ENCODE results near the gene LRRK1. TPM values are rescaled to one million over a fixed set of nuclear protein-coding genes. Genes with fewer than 3 reads are reported as not detected.

LRRK1 gene
- total and polyA plus RNA-seq, 8 donors: 2.3 to 73.3 (median 7.0) TPM

GRCh38 chr15:101053261-101053660 lies 134.1 kb downstream of the LRRK1 start:
- DNase-seq: peak in 1 of 2 donors; percentile 22
- Histone ChIP-seq H3K4me1 (no peaks in the 10 kb centered on the region), H3K36me3 (peaks cover 14 to 97% (median 89%) of the 10 kb centered on the region in 4 donors), H3K27ac (no peak overlapping the region), H3K9me3 (no peaks in the 10 kb centered on the region), H3K27me3 (no peaks in the 10 kb centered on the region), H3K4me3 (no peak overlapping the region)
- WGBS, 5 donors: 88 to 95% (median 93%) methylated on average over 23 to 34 of the region's 34 CpGs
- intact Hi-C loops (cut with DNase I; ENCODE audit: low total_unique reads): no loop called here
- TF ChIP-seq, protein P1, sequence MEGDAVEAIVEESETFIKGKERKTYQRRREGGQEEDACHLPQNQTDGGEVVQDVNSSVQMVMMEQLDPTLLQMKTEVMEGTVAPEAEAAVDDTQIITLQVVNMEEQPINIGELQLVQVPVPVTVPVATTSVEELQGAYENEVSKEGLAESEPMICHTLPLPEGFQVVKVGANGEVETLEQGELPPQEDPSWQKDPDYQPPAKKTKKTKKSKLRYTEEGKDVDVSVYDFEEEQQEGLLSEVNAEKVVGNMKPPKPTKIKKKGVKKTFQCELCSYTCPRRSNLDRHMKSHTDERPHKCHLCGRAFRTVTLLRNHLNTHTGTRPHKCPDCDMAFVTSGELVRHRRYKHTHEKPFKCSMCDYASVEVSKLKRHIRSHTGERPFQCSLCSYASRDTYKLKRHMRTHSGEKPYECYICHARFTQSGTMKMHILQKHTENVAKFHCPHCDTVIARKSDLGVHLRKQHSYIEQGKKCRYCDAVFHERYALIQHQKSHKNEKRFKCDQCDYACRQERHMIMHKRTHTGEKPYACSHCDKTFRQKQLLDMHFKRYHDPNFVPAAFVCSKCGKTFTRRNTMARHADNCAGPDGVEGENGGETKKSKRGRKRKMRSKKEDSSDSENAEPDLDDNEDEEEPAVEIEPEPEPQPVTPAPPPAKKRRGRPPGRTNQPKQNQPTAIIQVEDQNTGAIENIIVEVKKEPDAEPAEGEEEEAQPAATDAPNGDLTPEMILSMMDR (IDR thresholded peaks at IDR 0.05): no peak
- no peak for TF ChIP-seq POLR2AphosphoS5 (IDR thresholded peaks at IDR 0.05)
- no peak for TF ChIP-seq POLR2A (IDR thresholded peaks at IDR 0.05)
- TF ChIP-seq EP300 (IDR thresholded peaks at IDR 0.05): no peak

- Histone ChIP-seq H3K36me3 (peaks cover 17 to 97% (median 89%) of the 10 kb centered on the region in 4 donors), H3K4me1 (no peaks in the 10 kb centered on the region), H3K27me3 (no peaks in the 10 kb centered on the region), H3K4me3 (no peak overlapping the region), H3K9me3 (no peaks in the 10 kb centered on the region), H3K27ac (no peak overlapping the region)
- TF ChIP-seq POLR2AphosphoS5 (IDR thresholded peaks at IDR 0.05) (no peak), POLR2A (IDR thresholded peaks at IDR 0.05) (no peak), EP300 (IDR thresholded peaks at IDR 0.05) (no peak)
- TF ChIP-seq, protein P1 (IDR thresholded peaks at IDR 0.05): no peak
- intact Hi-C loops (cut with DNase I; ENCODE audit: low total_unique reads): no loop called here
- DNase-seq: peak in 1 of 2 donors; percentile 9
- 91 to 97% (median 93%) methylated on average over 9 of the region's 9 CpGs for WGBS, 5 donors
These were observed 135.0 kb downstream of the LRRK1 start for GRCh38 chr15:101054116-101054515.

DNA sequence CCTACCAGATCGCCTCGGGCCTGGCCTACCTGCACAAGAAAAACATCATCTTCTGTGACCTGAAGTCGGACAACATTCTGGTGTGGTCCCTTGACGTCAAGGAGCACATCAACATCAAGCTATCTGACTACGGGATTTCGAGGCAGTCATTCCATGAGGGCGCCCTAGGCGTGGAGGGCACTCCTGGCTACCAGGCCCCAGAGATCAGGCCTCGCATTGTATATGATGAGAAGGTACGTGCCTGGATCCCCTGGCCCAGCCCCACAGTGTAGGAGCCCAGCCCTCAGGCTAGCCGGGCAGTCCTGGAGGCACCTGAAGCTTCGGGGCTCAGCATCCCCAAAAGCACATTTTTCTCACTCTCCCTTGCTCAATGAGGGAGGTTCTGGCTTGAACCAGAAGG lies 135.8 kb downstream of the LRRK1 start:
- Histone ChIP-seq H3K27ac (no peak overlapping the region), H3K36me3 (peaks cover 17 to 97% (median 89%) of the 10 kb centered on the region in 4 donors), H3K4me3 (no peak overlapping the region), H3K9me3 (no peaks in the 10 kb centered on the region), H3K4me1 (no peaks in the 10 kb centered on the region), H3K27me3 (no peaks in the 10 kb centered on the region)
- peak in 1 of 2 donors; percentile 10 for DNase-seq
- intact Hi-C loops (cut with DNase I; ENCODE audit: low total_unique reads): no loop called here
- TF ChIP-seq POLR2AphosphoS5 (IDR thresholded peaks at IDR 0.05) (no peak), EP300 (IDR thresholded peaks at IDR 0.05) (no peak)
- 92 to 97% (median 96%) methylated on average over 10 to 12 of the region's 12 CpGs for WGBS, 5 donors

- WGBS, 5 donors: 85 to 95% (median 93%) methylated on average over 2 of the region's 2 CpGs
- no peaks in the 10 kb centered on the region for H3K4me1 ChIP-seq
- H3K27ac ChIP-seq: no peak overlapping the region
- TF ChIP-seq POLR2AphosphoS5 (IDR thresholded peaks at IDR 0.05): no peak
- TF ChIP-seq POLR2A (IDR thresholded peaks at IDR 0.05): no peak
- no peak for TF ChIP-seq EP300 (IDR thresholded peaks at IDR 0.05)
- no peak overlapping the region for H3K4me3 ChIP-seq
- intact Hi-C loops (cut with DNase I; ENCODE audit: low total_unique reads): no loop called here
- no peaks in the 10 kb centered on the region for H3K9me3 ChIP-seq
- DNase-seq: peak in 1 of 2 donors; percentile 13
- H3K36me3 ChIP-seq: peaks cover 17 to 97% (median 90%) of the 10 kb centered on the region in 4 donors
- H3K27me3 ChIP-seq: no peaks in the 10 kb centered on the region
These were observed 136.3 kb downstream of the LRRK1 start for GRCh38 chr15:101055411-101055810.

- DNase-seq: peak in 1 of 2 donors; percentile 24
- Histone ChIP-seq H3K4me1 (no peaks in the 10 kb centered on the region), H3K27me3 (no peaks in the 10 kb centered on the region), H3K9me3 (no peaks in the 10 kb centered on the region), H3K36me3 (peaks cover 17 to 100% (median 98%) of the 10 kb centered on the region in 4 donors), H3K27ac (no peak overlapping the region), H3K4me3 (no peak overlapping the region)
- WGBS, 5 donors: 75 to 84% (median 81%) methylated on average over 14 to 15 of the region's 15 CpGs
- intact Hi-C loops (cut with DNase I; ENCODE audit: low total_unique reads): no loop called here
- TF ChIP-seq EP300 (IDR thresholded peaks at IDR 0.05) (no peak), POLR2AphosphoS5 (IDR thresholded peaks at IDR 0.05) (no peak), POLR2A (IDR thresholded peaks at IDR 0.05) (no peak)
- TF ChIP-seq, protein P1 (IDR thresholded peaks at IDR 0.05): no peak
These were observed 137.5 kb downstream of the LRRK1 start for GRCh38 chr15:101056366-101057334.

All from stomach (tissue), 9 donors.